Hepatocyte (in vitro differentiated cells): ENCODE results near the gene SLC25A30.

Source experiments
- CTCF ChIP-seq: fragments of 200-600 bp; sonication (generic); IDR thresholded peaks from 2 replicates; pipeline ENCODE4 v1.5.1; 2016; ENCODE audit warnings: antibody characterized with exemption, mild to moderate bottlenecking; ENCODE audit not compliant: poor library complexity
- EZH2 ChIP-seq: fragments of 200-600 bp; sonication (generic); IDR thresholded peaks from 2 replicates; pipeline ENCODE4 v1.6.1; 2016; ENCODE audit warnings: antibody characterized with exemption, mild to moderate bottlenecking, borderline replicate concordance
- EZH2phosphoT487 ChIP-seq: fragments of 200-600 bp; sonication (generic); IDR thresholded peaks from one replicate; pipeline ENCODE4 v1.6.1; 2018; ENCODE audit warnings: antibody characterized with exemption, mild to moderate bottlenecking, low read depth, moderate library complexity; ENCODE audit not compliant: unreplicated experiment, severe bottlenecking

GRCh38 chr13:45439008-45439407 lies 20.8 kb upstream of the SLC25A30 start:
- TF ChIP-seq CTCF, result no peak
- no peak for TF ChIP-seq EZH2
- TF ChIP-seq EZH2phosphoT487, result no peak
